K562 (cell line): ENCODE measurements around the gene WWOX. TPM values are rescaled to one million over a fixed set of nuclear protein-coding genes. Genes with fewer than 3 reads are reported as not detected.

Experiments
- ATAC-seq: fragments of 200-7000 bp; cut with Tn5 transposase; 3 replicates; pipeline ENCODE4 v1.9.1; 2020; ENCODE audit warnings: moderate library complexity
- BruUV-seq: library from RNA; stranded (reverse); fragments of 400-500 nt; replicated peaks from 2 replicates; lab custom pipeline; 2021; lab: Mats Ljungman, UMichigan
- CTCF ChIA-PET: fragments of 300-600 bp; formaldehyde crosslinking; extraction: SDS; loops from one replicate; lab custom pipeline; 2021; ENCODE audit warnings: low intra/inter-chr PET ratio; lab: Yijun Ruan, JAX
- POLR2A ChIA-PET: fragments of 300-600, 350-650 bp; sonication (Branson Sonifier 250); formaldehyde crosslinking; extraction: SDS; loops from one replicate; lab custom pipeline; 2021; ENCODE audit warnings: antibody characterized with exemption, inconsistent platforms; lab: Yijun Ruan, JAX
- DNase-seq, 4 experiments: peaks; one replicate each; pipeline versions ENCODE4 v3.0.0 to v3.0.0-alpha.2; 2011 to 2018; ENCODE audit warnings: low spot score in 3 of 4, mixed read lengths in 3 of 4; ENCODE audit errors: extremely low read depth in 1 of 4
- FAIRE-seq: peaks from 2 replicates; lab custom pipeline; 2011; peaks lifted over from hg19 to GRCh38; lab: Jason Lieb, UNC
- H2AFZ ChIP-seq: 2 replicates; pipeline ENCODE4 v1.6.0; 2011; ENCODE audit warnings: low read depth, low read length, control low read depth, inconsistent platforms
- H3K27ac ChIP-seq: fragments of 200-600 bp; 3 replicates; pipeline ENCODE4 v1.8.0; 2011; ENCODE audit warnings: low read depth, mild to moderate bottlenecking, control low read depth, inconsistent platforms, low read length, moderate library complexity, mixed read lengths; ENCODE audit errors: extremely low read depth
- H3K27me3 ChIP-seq, 2 experiments: fragments of 300-600 bp in 1 of 2; 2 replicates in 1 of 2; 3 replicates in 1 of 2; pipeline versions ENCODE4 v1.6.0 to v1.8.0; 2011; ENCODE audit warnings: inconsistent platforms in 2 of 2, low read length in 2 of 2, mild to moderate bottlenecking in 1 of 2, mixed read lengths in 1 of 2, moderate library complexity in 1 of 2; ENCODE audit not compliant: control insufficient read depth in 2 of 2, insufficient read depth in 2 of 2
- H3K36me3 ChIP-seq: fragments of 300-600 bp; 3 replicates; pipeline ENCODE4 v1.8.0; 2011; ENCODE audit warnings: mild to moderate bottlenecking, low read length, inconsistent platforms; ENCODE audit not compliant: control insufficient read depth, insufficient read depth
- H3K4me1 ChIP-seq, 2 experiments: fragments of 200-600 bp in 1 of 2; replicated peaks in 1 of 2; 2 replicates in 1 of 2; 3 replicates in 1 of 2; pipeline versions ENCODE4 v1.5.1 to v1.8.0; 2011; ENCODE audit warnings: inconsistent platforms in 2 of 2, low read length in 2 of 2, mild to moderate bottlenecking in 1 of 2, mixed read lengths in 1 of 2, moderate library complexity in 1 of 2; ENCODE audit not compliant: control insufficient read depth in 2 of 2, insufficient read depth in 2 of 2
- H3K4me2 ChIP-seq: 2 replicates; pipeline ENCODE4 v1.6.1; 2011; ENCODE audit warnings: low read length, control low read depth, inconsistent platforms, mixed read lengths; ENCODE audit not compliant: insufficient read depth
- H3K4me3 ChIP-seq: fragments of 200-600 bp; sonication (generic), shearing (Covaris generic); 2 replicates; pipeline ENCODE4 v1.5.1; 2016; ENCODE audit warnings: control low read depth, inconsistent platforms
- H3K79me2 ChIP-seq: fragments of 200-600 bp; 3 replicates; pipeline ENCODE4 v1.8.0; 2011; ENCODE audit warnings: low read length, inconsistent platforms; ENCODE audit not compliant: control insufficient read depth, insufficient read depth
- H3K9ac ChIP-seq, 2 experiments: 2 replicates each; pipeline versions ENCODE4 v1.6.0 to v1.6.1; 2011; ENCODE audit warnings: low read depth in 2 of 2, low read length in 2 of 2, control low read depth in 1 of 2, inconsistent platforms in 1 of 2, mild to moderate bottlenecking in 1 of 2, mixed read lengths in 1 of 2; ENCODE audit not compliant: insufficient read depth in 1 of 2
- H3K9me1 ChIP-seq: one replicate; pipeline ENCODE4 v1.6.0; 2011; ENCODE audit warnings: inconsistent platforms, mild to moderate bottlenecking, low read length, moderate library complexity; ENCODE audit not compliant: control insufficient read depth, insufficient read depth
- H3K9me3 ChIP-seq: replicated peaks from 2 replicates; pipeline ENCODE4 v1.5.1; 2011; ENCODE audit warnings: low read depth, low read length, inconsistent platforms; ENCODE audit not compliant: control insufficient read depth, insufficient read depth
- H4K20me1 ChIP-seq: replicated peaks from 2 replicates; pipeline ENCODE4 v1.6.1; 2011; ENCODE audit warnings: low read length, inconsistent platforms, mixed read lengths; ENCODE audit not compliant: control insufficient read depth, insufficient read depth
- BACH1 ChIP-seq: fragments of 200-800 bp; sonication (Bioruptor generic); IDR thresholded peaks from 2 replicates; pipeline ENCODE4 v1.6.1; 2016; ENCODE audit warnings: missing genetic modification characterization, missing compliant biosample characterization
- CBX1 ChIP-seq: sonication (generic); IDR thresholded peaks from 2 replicates; pipeline ENCODE4 v1.6.1; 2016; ENCODE audit warnings: antibody characterized with exemption, low read depth, mild to moderate bottlenecking
- CBX2 ChIP-seq: fragments of 200-600 bp; sonication (generic); IDR thresholded peaks from one replicate; pipeline ENCODE4 v1.6.1; 2012; ENCODE audit warnings: mild to moderate bottlenecking, low read length, inconsistent platforms; ENCODE audit not compliant: insufficient read depth, poor library complexity, severe bottlenecking
- CLOCK ChIP-seq: fragments of 250-450 bp; sonication (Bioruptor Pico); IDR thresholded peaks from 2 replicates; pipeline ENCODE4 v1.4.0; 2020; ENCODE audit warnings: mild to moderate bottlenecking, moderate library complexity, borderline replicate concordance
- EGR1 ChIP-seq: fragments of 450-650 bp; conservative IDR thresholded peaks from 2 replicates; pipeline ENCODE4 v1.6.1; 2017; ENCODE audit warnings: mild to moderate bottlenecking
- L3MBTL2 ChIP-seq: fragments of 450-650 bp; IDR thresholded peaks from 2 replicates; pipeline ENCODE4 v1.6.1; 2016; ENCODE audit warnings: mild to moderate bottlenecking, moderate library complexity
- MEF2A ChIP-seq: IDR thresholded peaks from 2 replicates; pipeline ENCODE4 v1.6.1; 2011; ENCODE audit warnings: low read depth, mild to moderate bottlenecking, low read length, moderate library complexity; ENCODE audit not compliant: control insufficient read depth
- MTA3 ChIP-seq: fragments of 450-650 bp; formaldehyde crosslinking; IDR thresholded peaks from 2 replicates; pipeline ENCODE4 v1.6.1; 2017; ENCODE audit warnings: mild to moderate bottlenecking, borderline replicate concordance
- NUFIP1 ChIP-seq: fragments of 450-650 bp; IDR thresholded peaks from 2 replicates; pipeline ENCODE4 v1.6.1; 2018; ENCODE audit not compliant: partially characterized antibody
- PYGO2 ChIP-seq: fragments of 450-650 bp; IDR thresholded peaks from 2 replicates; pipeline ENCODE4 v1.6.1; 2016; ENCODE audit warnings: mild to moderate bottlenecking, missing genetic modification characterization, moderate library complexity, missing compliant biosample characterization
- RBM22 ChIP-seq: fragments of 200-400 bp; formaldehyde crosslinking; IDR thresholded peaks from 2 replicates; pipeline ENCODE4 v1.6.1; 2018; ENCODE audit warnings: low read length, low read depth; ENCODE audit not compliant: poor library complexity, severe bottlenecking
- THRAP3 ChIP-seq: fragments of 450-650 bp; IDR thresholded peaks from 2 replicates; pipeline ENCODE4 v1.6.1; 2016; ENCODE audit warnings: mild to moderate bottlenecking, inconsistent platforms, borderline replicate concordance
- ZBTB49 ChIP-seq: sonication (generic); formaldehyde crosslinking; IDR thresholded peaks from 2 replicates; pipeline ENCODE4 v1.8.0; 2022; ENCODE audit warnings: missing genetic modification reagents, mild to moderate bottlenecking, borderline replicate concordance
- ZNF134 ChIP-seq: fragments of 250-450 bp; sonication (Bioruptor Pico); conservative IDR thresholded peaks from 2 replicates; pipeline ENCODE4 v1.4.0; 2020
- ZNF212 ChIP-seq: fragments of 450-650 bp; formaldehyde crosslinking; IDR thresholded peaks from 2 replicates; pipeline ENCODE4 v1.4.0; 2020; ENCODE audit warnings: mild to moderate bottlenecking
- ZNF280A ChIP-seq: fragments of 450-650 bp; IDR thresholded peaks from 2 replicates; pipeline ENCODE4 v1.6.1; 2018; ENCODE audit warnings: mild to moderate bottlenecking, low read depth; ENCODE audit not compliant: partially characterized antibody
- WGBS: fragments of 100-300 bp; shearing (Covaris generic); methylation state at CpG from one replicate; pipeline ENCODE4 v1.1.6; 2016; ENCODE audit warnings: low coverage, mixed read lengths; ENCODE audit not compliant: insufficient coverage; ENCODE audit errors: missing lambda C conversion rate; 5-methylcytosine and 5-hydroxymethylcytosine counted together
- in situ Hi-C: fragments of 300-500 bp; cut with MboI; formaldehyde crosslinking; loops from 4 replicates; pipeline ENCODE4 v1.15.0; 2018; ENCODE audit warnings: inconsistent platforms, mixed read lengths
- intact Hi-C: fragments of 100-400 bp; cut with micrococcal nuclease; formaldehyde crosslinking; loops from 2 replicates; pipeline ENCODE4 v1.14.2; 2022
- polyA plus RNA-seq, 8 experiments: library from polyadenylated mRNA; depleted of rRNA in 4 of 8; stranded (reverse) in 5 of 8; unstranded in 3 of 8; fragments of >200 nt; fragmentation: Nextera tagmentation in 2 of 8; fragmentation: Illumina TruSeq in 1 of 8; extraction: Ambion mirVana in 2 of 8; extraction: Trizol in 1 of 8; gene quantifications; 2 replicates each; pipeline versions ENCODE4 v1.2.1 to v1.2.3, GENCODE V29; 2011 to 2014; ENCODE audit warnings: inconsistent platforms in 1 of 8, missing spikeins in 1 of 8
- total RNA-seq, 7 experiments: library from RNA; depleted of rRNA in 6 of 7; stranded (reverse); fragments of >200 nt in 6 of 7; fragmentation: Illumina TruSeq in 2 of 7; extraction: Trizol in 2 of 7; gene quantifications; 2 replicates each; pipeline versions ENCODE4 v1.2.1 to v1.2.3, GENCODE V29; 2011 to 2021; ENCODE audit warnings: low replicate concordance in 1 of 7

Gene WWOX
- total and polyA plus RNA-seq, 9 of the 15 experiments (the other 6 are each of a cell fraction or from before 2014, with no cell fraction given) = 1.6 to 22.7 (median 8.1) TPM

- in situ Hi-C loops = no loop called here
Measured at GRCh38 chr16:78729687-78730086, 630.2 kb downstream of the WWOX start.

More at GRCh38 chr16:78729687-78730086, 630.2 kb downstream of the WWOX start:
- Histone ChIP-seq H3K27ac (no peak overlapping the region), H4K20me1 (no peaks in the 10 kb centered on the region), H2AFZ (no peak overlapping the region), H3K4me1 (no peaks in the 10 kb centered on the region), H3K9me1 (no peaks in the 10 kb centered on the region), H3K9ac (no peak overlapping the region), H3K27me3 (peaks cover 0 to 3% of the 10 kb centered on the region in 2 experiments; a peak in 1 of 5 replicates), H3K79me2 (no peaks in the 10 kb centered on the region), H3K4me3 (no peak overlapping the region), H3K36me3 (no peaks in the 10 kb centered on the region), H3K9me3 (no peaks in the 10 kb centered on the region), H3K4me2 (no peak overlapping the region)
- FAIRE-seq = no peak
- CTCF ChIA-PET = no interaction called here
- DNase-seq = no peak
- no peak for ATAC-seq
- TF ChIP-seq NUFIP1 (no peak), CBX2 (no peak), EGR1 (no peak), ZBTB49 (CRISPR knock-in tag) (no peak), BACH1 (no peak), ZNF134 (no peak), ZNF212 (CRISPR knock-in tag) (no peak), L3MBTL2 (no peak), ZNF280A (no peak), CLOCK (CRISPR knock-in tag) (no peak), CBX1 (no peak), MEF2A (no peak), THRAP3 (no peak), PYGO2 (tag) (no peak), MTA3 (no peak), RBM22 (no peak)
- intact Hi-C loops = no loop called here
- POLR2A ChIA-PET = no interaction called here
- no TSS peak for BruUV-seq
- 0% methylated on average over 2 of the region's 2 CpGs for WGBS
